AG08395 (cell line): ENCODE data around the gene HMCN1.
"Not testable (repeated sequence)": the region's sequence is repeated elsewhere in the genome, so short reads cannot be mapped to it uniquely, and the experiment has no call there.

Source experiments
- DNase-seq: peaks from one replicate; pipeline ENCODE4 v3.0.0; 2012; ENCODE audit warnings: mixed read lengths, low spot score

HMCN1 gene

GRCh38 chr1:186202776-186203175 is 468.6 kb downstream of the HMCN1 start:
- DNase-seq, result no peak

- DNase-seq, result no peak
Observed at GRCh38 chr1:186206048-186206570, 471.9 kb downstream of the HMCN1 start.

GRCh38 chr1:186207391-186208085 is 473.3 kb downstream of the HMCN1 start:
- no peak for DNase-seq

- DNase-seq, result peak; percentile 42
Observed at GRCh38 chr1:186208405-186209129, 474.4 kb downstream of the HMCN1 start.

- no peak for DNase-seq
Observed at GRCh38 chr1:186210258-186210657, 476.1 kb downstream of the HMCN1 start.

GRCh38 chr1:186211583-186211982 is 477.4 kb downstream of the HMCN1 start:
- not testable (repeated sequence) for DNase-seq

- DNase-seq, result peak; percentile 86
Observed at GRCh38 chr1:186212568-186213224, 478.5 kb downstream of the HMCN1 start.

GRCh38 chr1:186213225-186213607 is 479.0 kb downstream of the HMCN1 start:
- no peak for DNase-seq

- no peak for DNase-seq
Observed at GRCh38 chr1:186214791-186215190, 480.6 kb downstream of the HMCN1 start.

- no peak for DNase-seq
Observed at GRCh38 chr1:186215636-186216035, 481.4 kb downstream of the HMCN1 start.

- DNase-seq, result no peak
Observed at GRCh38 chr1:186218654-186219352, 484.6 kb downstream of the HMCN1 start.

GRCh38 chr1:186220067-186220466 is 485.9 kb downstream of the HMCN1 start:
- DNase-seq, result no peak

GRCh38 chr1:186220911-186221310 is 486.7 kb downstream of the HMCN1 start:
- no peak for DNase-seq

GRCh38 chr1:186225096-186225495 is 490.9 kb downstream of the HMCN1 start:
- DNase-seq, result no peak

GRCh38 chr1:186228749-186229148 is 494.6 kb downstream of the HMCN1 start:
- no peak for DNase-seq

- DNase-seq, result no peak
Observed at GRCh38 chr1:186231861-186232436, 497.8 kb downstream of the HMCN1 start.

- no peak for DNase-seq
Observed at GRCh38 chr1:186234976-186235686, 500.9 kb downstream of the HMCN1 start.

- no peak for DNase-seq
Observed at GRCh38 chr1:186235696-186236095, 501.5 kb downstream of the HMCN1 start.

GRCh38 chr1:186236921-186237320 is 502.7 kb downstream of the HMCN1 start:
- DNase-seq, result peak; percentile 94

- DNase-seq, result no peak
Observed at GRCh38 chr1:186239171-186239570, 505.0 kb downstream of the HMCN1 start.

- DNase-seq, result no peak
Observed at GRCh38 chr1:186240436-186240835, 506.2 kb downstream of the HMCN1 start.
